OCI-LY3 (cell line): ENCODE results near the gene PARD3.

ENCODE experiments used
- H2AFZ ChIP-seq: fragments of 200-600, 300-600 bp; shearing (Covaris generic); 2 replicates; pipeline ENCODE4 v1.6.0; 2014; ENCODE audit warnings: antibody characterized with exemption, low read depth, low read length
- H3K27ac ChIP-seq: fragments of 200-600, 300-600 bp; sonication (generic); 2 replicates; pipeline ENCODE4 v1.5.1; 2014; ENCODE audit warnings: mild to moderate bottlenecking, low read length, moderate library complexity, mixed read lengths
- H3K27me3 ChIP-seq: fragments of 200-600, 300-600 bp; sonication (generic); 2 replicates; pipeline ENCODE4 v1.6.1; 2014; ENCODE audit warnings: low read depth, low read length, mixed read lengths
- H3K36me3 ChIP-seq: fragments of 200-600, 300-600 bp; sonication (generic); replicated peaks from 2 replicates; pipeline ENCODE3; 2014; ENCODE audit warnings: low read depth, low read length, mixed read lengths
- H3K4me1 ChIP-seq: fragments of 300-600, 200-600 bp; sonication (generic); 2 replicates; pipeline ENCODE4 v1.6.1; 2014; ENCODE audit warnings: low read length, mixed read lengths
- H3K4me2 ChIP-seq: fragments of 200-600, 300-600 bp; sonication (generic); 2 replicates; pipeline ENCODE4 v1.6.1; 2014; ENCODE audit warnings: low read length, mixed read lengths
- H3K4me3 ChIP-seq: fragments of 300-600, 200-600 bp; sonication (generic); 2 replicates; pipeline ENCODE4 v1.5.1; 2014; ENCODE audit warnings: antibody characterized with exemption, mild to moderate bottlenecking, low read length, moderate library complexity
- H3K79me2 ChIP-seq: fragments of 300-600, 200-600 bp; shearing (Covaris generic); 2 replicates; pipeline ENCODE4 v1.6.1; 2014; ENCODE audit warnings: mild to moderate bottlenecking, low read length, mixed read lengths
- H3K9ac ChIP-seq: fragments of 300-600, 200-600 bp; shearing (Covaris generic); 2 replicates; pipeline ENCODE4 v1.6.0; 2014; ENCODE audit warnings: mild to moderate bottlenecking, low read length, moderate library complexity
- H3K9me3 ChIP-seq: fragments of 200-600, 300-600 bp; shearing (Covaris generic); 2 replicates; pipeline ENCODE4 v1.6.1; 2014; ENCODE audit warnings: low read length, mixed read lengths; ENCODE audit not compliant: insufficient read depth
- H4K20me1 ChIP-seq: fragments of 200-600, 300-600 bp; sonication (generic); 2 replicates; pipeline ENCODE4 v1.6.1; 2016; ENCODE audit warnings: low read length, mixed read lengths; ENCODE audit not compliant: insufficient read depth
- CTCF ChIP-seq: fragments of 200-600, 300-600 bp; sonication (generic); IDR thresholded peaks from 2 replicates; pipeline ENCODE4 v1.5.1; 2014; ENCODE audit warnings: antibody characterized with exemption, low read length, low read depth
- EZH2phosphoT487 ChIP-seq: fragments of 200-600 bp; shearing (Covaris generic); IDR thresholded peaks from 2 replicates; pipeline ENCODE4 v1.6.1; 2018; ENCODE audit warnings: antibody characterized with exemption, mixed run types, low read depth

The PARD3 gene

GRCh38 chr10:34514290-34514689 is 300.8 kb downstream of the PARD3 start:
- Histone ChIP-seq H3K27ac (no peak overlapping the region), H3K4me3 (no peak overlapping the region)
- TF ChIP-seq CTCF (no peak), EZH2phosphoT487 (no peak)

GRCh38 chr10:34513636-34514035 is 301.5 kb downstream of the PARD3 start:
- no peak overlapping the region for H3K4me2 ChIP-seq
- H3K4me3 ChIP-seq, result no peak overlapping the region
- TF ChIP-seq CTCF (no peak), EZH2phosphoT487 (no peak)
- H2AFZ ChIP-seq, result no peak overlapping the region
- no peaks in the 10 kb centered on the region for H3K79me2 ChIP-seq
- H3K4me1 ChIP-seq, result no peaks in the 10 kb centered on the region
- no peaks in the 10 kb centered on the region for H4K20me1 ChIP-seq
- H3K27me3 ChIP-seq, result no peaks in the 10 kb centered on the region
- H3K9ac ChIP-seq, result no peak overlapping the region
- H3K9me3 ChIP-seq, result no peaks in the 10 kb centered on the region
- H3K36me3 ChIP-seq, result no peaks in the 10 kb centered on the region
- no peak overlapping the region for H3K27ac ChIP-seq

More at GRCh38 chr10:34514290-34514689, 300.8 kb downstream of the PARD3 start:
- H3K9ac ChIP-seq, result no peak overlapping the region
- H3K27me3 ChIP-seq, result no peaks in the 10 kb centered on the region
- H4K20me1 ChIP-seq, result no peaks in the 10 kb centered on the region
- no peaks in the 10 kb centered on the region for H3K79me2 ChIP-seq
- no peak overlapping the region for H2AFZ ChIP-seq
- H3K9me3 ChIP-seq, result no peaks in the 10 kb centered on the region
- H3K36me3 ChIP-seq, result no peaks in the 10 kb centered on the region
- no peak overlapping the region for H3K4me2 ChIP-seq
- no peaks in the 10 kb centered on the region for H3K4me1 ChIP-seq

GRCh38 chr10:34507217-34507616 is 307.9 kb downstream of the PARD3 start:
- Histone ChIP-seq H3K9me3 (no peaks in the 10 kb centered on the region), H3K9ac (no peak overlapping the region), H3K27ac (no peak overlapping the region), H3K36me3 (no peaks in the 10 kb centered on the region), H3K4me3 (no peak overlapping the region), H2AFZ (no peak overlapping the region), H4K20me1 (no peaks in the 10 kb centered on the region), H3K79me2 (no peaks in the 10 kb centered on the region), H3K4me1 (no peaks in the 10 kb centered on the region), H3K27me3 (no peaks in the 10 kb centered on the region), H3K4me2 (no peak overlapping the region)
- TF ChIP-seq EZH2phosphoT487, result no peak
- TF ChIP-seq CTCF, result no peak

- H2AFZ ChIP-seq, result no peak overlapping the region
- TF ChIP-seq EZH2phosphoT487 (no peak), CTCF (no peak)
- H3K9me3 ChIP-seq, result no peaks in the 10 kb centered on the region
- no peaks in the 10 kb centered on the region for H4K20me1 ChIP-seq
- no peak overlapping the region for H3K4me2 ChIP-seq
- H3K4me3 ChIP-seq, result no peak overlapping the region
- H3K79me2 ChIP-seq, result no peaks in the 10 kb centered on the region
- H3K27ac ChIP-seq, result no peak overlapping the region
- H3K9ac ChIP-seq, result no peak overlapping the region
- no peaks in the 10 kb centered on the region for H3K4me1 ChIP-seq
- no peaks in the 10 kb centered on the region for H3K27me3 ChIP-seq
- no peaks in the 10 kb centered on the region for H3K36me3 ChIP-seq
Measured at GRCh38 chr10:34506786-34507185, 308.3 kb downstream of the PARD3 start.
